CD4-positive, alpha-beta T cell treated with Interleukin-2 at 100 ng/mL for 4 hours (primary cell): ENCODE measurements around the gene RTN4IP1.

Source experiments
- DNase-seq: peaks from one replicate; pipeline ENCODE4 v3.0.0-alpha.2; 2020; ENCODE audit warnings: low spot score

The RTN4IP1 gene, protein sequence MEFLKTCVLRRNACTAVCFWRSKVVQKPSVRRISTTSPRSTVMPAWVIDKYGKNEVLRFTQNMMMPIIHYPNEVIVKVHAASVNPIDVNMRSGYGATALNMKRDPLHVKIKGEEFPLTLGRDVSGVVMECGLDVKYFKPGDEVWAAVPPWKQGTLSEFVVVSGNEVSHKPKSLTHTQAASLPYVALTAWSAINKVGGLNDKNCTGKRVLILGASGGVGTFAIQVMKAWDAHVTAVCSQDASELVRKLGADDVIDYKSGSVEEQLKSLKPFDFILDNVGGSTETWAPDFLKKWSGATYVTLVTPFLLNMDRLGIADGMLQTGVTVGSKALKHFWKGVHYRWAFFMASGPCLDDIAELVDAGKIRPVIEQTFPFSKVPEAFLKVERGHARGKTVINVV

DNA sequence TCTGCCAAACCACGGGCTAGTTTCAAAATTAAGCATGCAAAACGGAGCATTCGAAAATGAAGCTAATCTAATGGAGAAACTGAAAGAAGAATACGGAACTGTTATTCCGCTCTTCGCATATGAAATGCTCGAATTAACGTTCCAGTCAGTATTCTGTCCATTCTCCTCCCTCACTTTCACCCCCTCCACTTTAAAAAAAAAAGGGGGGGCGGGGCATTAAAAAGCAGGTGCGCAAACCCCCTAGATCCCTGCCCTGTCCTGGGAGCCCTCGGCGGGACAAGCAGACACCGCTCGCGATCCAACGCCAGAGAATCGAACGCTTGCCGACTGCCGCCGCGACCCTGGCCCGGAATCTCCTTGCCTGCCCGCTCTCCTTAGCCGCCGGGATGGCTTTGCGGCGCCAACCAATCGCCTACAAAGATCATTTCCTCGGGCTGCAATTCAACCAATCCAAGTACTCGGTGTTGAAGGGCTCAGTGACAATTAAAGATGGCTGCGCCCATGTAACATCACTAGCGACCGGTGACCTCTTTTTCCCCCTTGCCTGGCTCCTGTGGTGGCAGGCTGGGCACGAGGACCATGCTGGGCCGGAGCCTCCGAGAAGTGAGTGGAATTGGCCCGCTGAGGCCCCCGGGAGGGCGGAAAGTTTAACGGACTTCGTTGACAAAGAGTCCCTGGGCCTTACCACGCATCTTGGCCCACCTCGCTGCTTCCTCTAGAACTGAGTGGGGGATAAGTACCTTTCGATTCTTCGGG is at the start of gene RTN4IP1, which contains the start of gene QRSL1:
TSS of gene RTN4IP1 (minus strand) at position 396 of the 756 bp plus-strand sequence. CDS start 477 bp downstream, outside the sequence.
TSS of gene QRSL1 (plus strand) at position 476 of the 756 bp plus-strand sequence. CDS start at position 580, 104 bp downstream.
- peak; percentile 95 for DNase-seq

DNA sequence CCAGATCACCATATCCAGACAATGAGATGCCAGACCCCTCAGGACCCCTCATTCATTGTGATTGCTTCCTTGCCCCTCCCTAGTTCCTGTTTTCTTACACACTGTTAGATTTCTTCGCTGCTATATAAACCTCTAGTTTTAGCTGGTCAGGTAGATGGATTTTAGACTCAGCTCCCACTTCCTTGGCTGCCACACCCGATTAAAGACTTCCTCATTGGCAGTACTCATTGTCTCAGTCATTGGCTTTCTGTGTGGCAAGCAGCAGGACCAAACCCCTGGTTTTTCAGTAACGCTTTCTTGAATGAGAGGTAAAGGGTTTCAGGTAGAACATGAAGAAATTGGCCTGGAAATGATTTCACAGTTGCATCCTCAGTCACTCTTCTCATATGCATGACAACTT is 48.0 kb upstream of the RTN4IP1 start:
- DNase-seq, result no peak

DNA sequence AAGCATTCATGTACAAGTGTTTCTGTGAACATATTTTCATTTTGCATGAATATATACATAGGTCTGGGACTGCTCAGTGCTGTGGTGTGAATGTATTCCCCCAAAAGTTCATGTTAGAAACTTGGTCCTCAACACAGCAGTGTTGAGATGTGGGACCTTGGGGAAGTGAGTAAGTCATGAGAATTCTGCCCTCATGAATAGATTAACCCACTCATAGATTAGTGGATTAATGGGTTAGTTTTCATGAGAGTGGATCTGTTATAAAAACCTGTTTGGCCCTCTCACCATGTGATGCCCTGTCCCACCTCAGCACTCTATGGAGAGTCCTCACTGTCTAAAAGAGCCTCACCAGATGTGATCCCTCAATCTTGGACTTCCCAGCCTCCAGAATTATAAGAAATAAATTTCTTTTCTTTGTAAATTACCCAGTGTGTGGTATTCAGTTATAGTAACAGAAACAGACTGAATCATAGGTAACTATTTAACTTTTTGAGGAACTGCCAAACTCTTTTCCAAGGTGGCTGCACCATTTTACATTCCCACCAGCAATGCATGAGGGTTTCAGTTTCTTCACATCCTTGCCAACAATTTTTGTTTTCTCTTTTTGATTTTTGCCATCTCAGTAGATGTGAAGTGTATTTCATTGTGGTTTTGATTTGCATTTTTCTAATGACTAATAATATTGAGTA is 45.4 kb upstream of the RTN4IP1 start:
- no peak for DNase-seq

DNA sequence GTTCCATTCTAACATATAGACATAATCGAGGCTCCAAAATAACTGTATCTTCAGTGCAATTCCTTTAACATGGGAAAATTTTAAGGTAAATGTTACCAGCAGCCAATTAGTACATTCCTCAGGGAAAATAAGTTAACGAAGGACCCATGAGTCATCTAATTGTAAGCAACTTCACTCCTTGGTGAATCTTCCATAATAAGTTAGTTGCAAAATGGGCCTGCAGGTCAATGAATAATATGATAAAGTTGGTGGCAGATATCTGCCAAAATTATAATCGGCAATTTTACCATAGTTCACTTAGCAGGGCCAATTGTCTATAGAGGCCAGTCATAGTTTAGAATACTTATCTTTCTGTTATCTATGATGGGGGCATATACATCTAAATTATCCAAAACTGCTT is 42.4 kb upstream of the RTN4IP1 start:
- DNase-seq, result no peak

DNA sequence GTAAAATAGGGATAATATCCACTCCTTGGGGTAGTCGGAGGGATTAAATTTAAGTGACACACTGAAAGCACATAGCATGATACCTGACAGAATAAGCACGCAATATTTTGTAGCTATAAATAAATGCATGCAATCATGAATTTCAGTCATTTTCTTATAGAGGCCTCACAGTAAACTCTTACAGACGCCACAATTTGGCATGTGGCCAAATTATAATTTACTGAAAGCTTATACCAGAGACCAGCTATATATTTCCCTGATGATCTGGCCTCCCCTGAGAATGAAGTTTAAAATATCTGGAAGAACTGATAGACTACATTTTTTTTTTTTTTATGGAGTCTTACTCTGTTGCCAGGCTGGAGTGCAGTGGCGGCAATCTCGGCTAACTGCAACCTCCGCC is 40.9 kb upstream of the RTN4IP1 start:
- DNase-seq, result no peak

DNA sequence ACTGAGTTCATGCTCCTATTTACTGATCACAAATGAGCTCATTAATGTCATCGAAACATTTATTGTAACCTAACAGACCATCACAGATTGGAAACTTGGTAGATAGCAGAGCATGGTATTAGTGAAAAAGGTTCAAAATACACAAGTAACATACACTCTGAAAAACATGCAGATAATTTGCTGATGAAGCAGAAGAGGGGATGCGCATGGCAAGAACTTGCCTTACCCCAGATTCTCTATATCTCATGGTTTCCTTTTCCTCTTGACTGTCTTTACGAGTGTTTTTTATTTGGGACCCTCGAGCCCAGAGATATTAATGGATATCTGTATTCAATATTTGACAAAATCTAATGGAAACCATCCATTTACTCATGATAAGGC is 37.7 kb upstream of the RTN4IP1 start:
- no peak for DNase-seq

DNA sequence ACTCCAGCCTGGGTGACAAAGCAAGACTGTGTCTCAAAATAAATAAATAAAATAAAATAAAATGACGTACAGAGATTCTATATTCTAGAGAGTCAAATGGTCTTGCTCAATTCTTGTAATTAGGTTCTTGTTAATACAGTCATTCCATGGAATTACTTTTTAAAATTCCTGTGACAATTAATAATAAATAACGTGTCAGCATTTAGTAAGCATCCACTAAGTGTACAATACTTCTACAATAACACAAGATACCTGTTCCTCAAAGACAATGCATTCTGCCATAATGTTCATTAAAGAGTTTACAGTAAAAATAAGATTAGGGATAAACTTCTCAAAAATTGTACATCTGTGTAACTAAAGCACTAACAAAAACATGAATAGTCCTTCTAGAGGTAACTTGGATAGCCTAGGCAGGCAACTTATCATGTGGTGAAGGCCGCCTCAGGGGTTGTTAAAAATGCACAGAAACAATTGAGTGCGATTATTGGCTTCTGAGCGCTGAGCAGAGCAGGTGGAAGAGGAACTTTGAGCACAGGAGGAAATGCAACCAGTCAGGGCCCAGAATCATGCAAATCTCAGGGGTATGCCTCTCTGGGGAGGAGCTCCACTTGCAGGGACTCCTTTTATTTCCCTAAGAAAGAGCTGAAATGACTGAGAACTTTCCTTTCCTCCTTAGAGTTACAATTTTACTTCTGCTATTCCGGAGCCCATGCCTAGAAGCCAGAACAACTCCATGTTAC is 37.2 kb upstream of the RTN4IP1 start:
- DNase-seq, result no peak

DNA sequence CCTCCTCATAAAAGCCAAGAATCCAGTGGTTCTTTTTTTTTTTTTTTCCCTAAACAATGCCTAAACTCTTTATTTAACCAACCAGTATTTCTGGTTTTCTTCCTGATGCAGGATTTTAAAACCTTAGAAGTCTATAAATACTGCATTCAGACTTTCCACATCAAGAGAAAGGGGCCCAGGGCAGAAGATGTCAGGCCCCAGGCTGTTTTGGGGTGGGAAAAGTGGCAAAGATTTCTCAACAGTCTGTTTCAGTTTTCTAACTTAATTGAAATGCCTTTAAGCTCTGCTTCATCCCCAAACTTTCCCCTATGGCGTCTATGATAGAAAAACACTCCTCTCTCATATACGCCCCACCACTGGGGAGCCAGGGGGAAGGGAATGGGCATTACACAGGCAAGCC is 33.2 kb upstream of the RTN4IP1 start:
- no peak for DNase-seq

DNA sequence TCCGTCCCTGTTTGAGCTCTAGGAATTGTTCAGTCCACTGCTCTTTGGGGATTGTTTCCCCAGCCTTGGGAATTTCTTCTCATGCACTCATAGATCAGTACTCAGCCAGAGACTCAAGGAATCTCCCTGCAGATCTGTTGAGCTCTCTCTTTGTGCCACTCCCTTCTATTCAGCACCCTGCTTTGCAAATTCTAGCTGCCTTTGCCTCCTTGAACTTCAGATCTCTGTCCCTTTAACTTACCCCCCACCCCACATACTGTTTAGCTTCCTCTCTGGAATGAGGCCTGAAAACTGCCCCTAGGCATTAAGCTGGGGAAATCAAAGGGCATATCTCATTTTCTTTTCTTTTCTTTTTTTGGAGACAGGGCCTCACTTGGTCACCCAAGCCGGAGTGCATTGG is 30.6 kb upstream of the RTN4IP1 start:
- DNase-seq, result no peak

DNA sequence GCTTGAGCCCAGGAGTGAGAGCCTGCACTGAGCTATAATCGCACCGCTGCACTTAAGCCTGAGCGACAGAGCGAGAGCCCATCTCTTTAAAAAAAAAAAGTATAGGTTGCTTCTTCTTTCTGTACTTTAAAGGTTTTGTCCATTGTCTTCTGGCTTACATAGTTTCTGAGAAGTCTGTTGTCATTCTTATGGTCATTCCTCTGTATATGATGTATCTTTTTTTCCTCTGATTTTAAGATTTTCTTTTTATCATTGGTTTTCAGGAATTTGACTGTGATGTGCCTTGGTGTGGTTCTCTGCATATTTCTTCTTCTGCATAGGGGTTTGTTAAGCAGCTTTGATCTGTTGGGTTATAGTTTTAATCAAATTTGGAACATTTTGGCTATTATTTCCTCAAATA is 29.2 kb upstream of the RTN4IP1 start:
- no peak for DNase-seq

DNA sequence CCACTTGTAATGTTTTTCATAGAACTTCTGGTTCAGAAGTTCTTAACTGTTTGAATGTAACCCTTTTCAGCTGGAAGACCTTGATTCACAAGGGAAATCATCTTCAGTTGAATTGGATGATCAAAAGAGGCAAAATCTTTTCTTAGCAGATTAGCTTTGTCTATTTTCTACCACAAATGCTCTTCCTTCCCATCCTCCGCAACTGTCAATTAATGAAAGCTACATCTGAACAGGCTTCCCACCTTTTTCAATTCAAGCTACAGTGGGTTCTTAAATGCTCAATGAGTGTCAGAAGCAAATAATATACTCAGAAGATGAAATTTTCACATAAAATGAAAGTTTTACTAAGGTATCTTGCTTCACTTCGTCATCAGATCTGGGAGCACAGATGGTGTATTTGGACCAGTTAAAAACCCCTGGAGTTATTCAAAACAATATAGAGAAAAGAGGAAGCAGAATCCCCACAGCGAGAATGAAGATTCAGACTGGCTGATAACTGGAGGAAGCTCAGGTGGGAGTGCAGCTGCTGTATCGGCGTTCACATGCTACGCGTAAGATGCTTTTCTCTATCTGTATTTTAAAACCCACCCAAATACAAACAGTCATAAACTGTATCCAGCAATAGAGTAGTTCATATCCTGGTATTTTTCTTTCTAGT is 19.5 kb upstream of the RTN4IP1 start:
- DNase-seq, result no peak

DNA sequence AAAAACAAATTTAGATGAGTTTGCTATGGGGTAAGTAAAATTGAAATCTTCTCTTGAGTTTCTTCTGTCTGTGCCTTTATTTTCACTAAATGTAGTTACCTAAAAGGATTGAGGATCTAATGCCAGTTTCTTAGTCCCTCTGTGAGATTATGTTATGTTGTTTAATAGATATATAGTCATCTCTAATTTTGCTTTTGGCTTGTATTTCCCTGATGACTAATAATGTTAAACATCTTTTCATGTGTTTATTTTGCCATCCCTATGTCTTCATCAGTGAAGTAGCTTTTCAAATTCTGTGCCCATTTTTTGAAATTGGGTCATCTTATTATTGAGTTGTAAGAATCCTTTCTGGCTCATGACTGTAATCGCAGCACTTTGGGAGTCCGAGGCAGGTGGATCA is 13.8 kb upstream of the RTN4IP1 start:
- no peak for DNase-seq

DNA sequence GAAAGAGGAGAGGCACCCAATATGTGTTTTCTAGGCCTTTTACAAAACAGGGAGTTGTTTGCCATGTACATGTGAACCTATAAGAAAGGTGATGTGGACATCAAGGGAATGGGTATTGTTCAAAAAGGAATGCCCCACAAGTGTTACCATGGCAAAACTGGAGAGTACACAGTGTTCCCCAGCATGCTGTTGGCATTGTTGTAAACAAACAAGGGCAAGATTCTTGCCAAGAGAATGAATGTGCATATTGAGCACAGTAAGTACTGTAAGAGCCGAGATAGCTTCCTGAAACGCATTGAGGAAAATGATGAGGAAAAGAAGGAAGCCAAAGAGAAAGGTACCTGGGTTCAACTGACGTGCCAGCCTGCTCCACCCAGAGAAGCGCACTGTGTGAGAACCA is 13.2 kb upstream of the RTN4IP1 start:
- no peak for DNase-seq

DNA sequence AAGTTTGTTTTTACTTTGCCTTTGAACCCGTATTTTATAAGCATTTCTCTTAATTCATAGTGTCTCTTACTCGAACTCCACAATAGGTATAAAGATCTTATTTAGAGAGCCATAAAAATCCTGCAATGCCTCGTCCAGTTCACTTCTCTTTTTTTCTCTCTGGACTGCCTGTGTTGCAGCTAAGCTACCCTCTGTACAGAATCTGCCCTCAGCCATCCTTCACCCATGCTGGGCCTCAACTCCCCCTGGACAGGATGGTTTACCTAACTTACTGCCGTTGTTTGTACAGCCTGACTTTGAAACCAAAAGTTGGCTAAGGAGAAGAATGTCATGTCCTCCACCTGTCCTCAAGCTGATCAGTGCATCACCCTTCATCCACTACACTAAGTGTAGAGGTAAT is 10.5 kb upstream of the RTN4IP1 start:
- no peak for DNase-seq

DNA sequence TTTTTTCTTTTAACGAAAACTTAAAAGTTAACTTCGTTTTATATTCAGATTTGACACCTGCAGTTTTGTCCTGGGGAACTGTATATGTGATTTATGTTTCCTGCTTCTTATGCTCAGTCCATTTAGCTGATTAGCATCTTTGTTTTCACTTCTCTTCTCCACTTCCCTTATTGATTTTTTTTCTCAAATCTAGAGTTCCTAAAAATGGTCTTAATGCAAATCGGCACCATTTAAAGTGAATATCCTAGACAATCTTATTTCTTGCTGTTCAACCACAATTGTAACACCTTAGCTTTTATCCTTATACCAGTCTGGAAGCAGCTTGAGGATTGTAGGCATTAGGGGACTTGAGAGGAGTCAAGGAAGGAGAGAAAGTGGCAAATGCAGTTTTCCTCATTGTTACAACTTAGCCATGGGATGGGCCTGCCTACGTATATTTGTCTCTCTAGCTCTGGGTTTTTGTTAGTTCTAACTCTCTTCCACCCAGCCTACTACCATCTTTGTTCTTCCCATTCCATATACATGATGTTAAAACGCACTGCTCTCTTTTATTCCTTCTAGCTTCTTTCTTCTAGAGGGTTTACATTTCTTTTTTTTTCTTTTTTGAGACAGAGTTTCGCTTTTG is 8.5 kb upstream of the RTN4IP1 start:
- DNase-seq, result no peak

DNA sequence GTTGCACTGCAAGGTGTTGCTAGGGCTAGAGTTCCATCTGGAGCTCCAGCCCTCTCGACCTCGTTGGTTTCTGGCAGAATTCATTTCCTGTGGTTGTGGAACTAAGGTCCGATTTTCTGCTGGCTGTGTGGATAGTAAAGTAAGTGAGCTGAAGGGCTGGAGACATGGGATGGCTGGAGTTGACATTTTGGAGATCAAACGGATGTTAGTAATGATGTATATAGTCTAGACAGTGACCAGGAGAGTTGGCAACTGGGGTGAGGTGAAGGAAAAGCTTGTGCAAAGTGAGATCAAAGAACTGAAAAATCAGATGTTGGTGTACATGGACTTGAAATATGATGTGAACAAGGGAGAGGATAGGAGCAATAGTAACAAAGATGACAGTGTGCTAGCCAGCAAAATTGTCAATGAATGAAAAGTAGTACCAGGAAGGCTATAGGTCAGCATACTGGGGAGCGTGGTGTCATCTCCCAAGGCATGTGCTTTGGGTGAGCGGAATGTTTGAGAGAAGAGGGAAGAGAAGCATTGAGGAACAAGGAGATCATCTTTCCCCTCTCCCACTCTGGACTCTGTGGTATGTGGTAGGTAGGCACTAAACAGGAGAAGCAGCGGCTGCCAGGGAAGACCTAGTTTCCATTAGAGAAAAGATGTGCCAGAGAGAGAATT is 7.9 kb upstream of the RTN4IP1 start:
- DNase-seq, result no peak

DNA sequence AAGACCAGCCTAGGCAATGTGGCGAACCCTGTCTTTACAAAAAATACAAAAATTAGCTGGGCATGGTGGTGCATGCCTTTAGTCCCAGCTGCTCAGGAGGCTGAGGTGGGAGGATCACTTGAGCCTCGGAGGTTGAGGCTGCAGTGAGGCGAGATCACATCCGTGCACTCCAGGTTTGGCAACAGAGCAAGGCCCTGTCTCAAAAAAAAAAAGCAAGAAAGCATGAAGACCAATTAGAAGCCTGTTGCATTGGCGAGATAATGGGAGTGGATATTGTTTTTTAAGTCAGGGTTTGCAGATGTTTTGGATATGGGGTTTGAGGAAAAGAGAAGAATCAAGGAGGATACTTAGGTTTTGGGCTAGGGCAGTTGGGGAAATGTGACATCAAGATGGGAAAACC is 5.3 kb upstream of the RTN4IP1 start:
- no peak for DNase-seq

DNA sequence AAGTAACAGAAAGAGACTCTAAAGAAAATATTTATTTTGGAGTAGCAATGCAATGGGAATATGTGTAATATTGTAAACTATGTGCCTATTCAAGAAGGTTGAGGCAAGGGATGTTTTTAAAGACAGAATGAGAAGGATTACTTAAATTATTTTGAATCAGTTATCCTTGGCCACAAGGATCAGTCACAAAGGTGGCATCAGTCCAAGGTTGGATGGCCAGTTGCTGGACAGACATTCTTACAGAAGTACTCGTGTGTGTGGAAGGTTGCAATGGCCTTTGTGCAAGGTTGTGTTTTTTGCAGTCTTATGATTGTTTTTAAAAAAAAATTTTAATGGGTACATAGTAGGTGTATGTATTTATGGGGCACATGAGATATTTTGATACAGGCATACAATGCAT is 2.0 kb upstream of the RTN4IP1 start:
- DNase-seq, result no peak

DNA sequence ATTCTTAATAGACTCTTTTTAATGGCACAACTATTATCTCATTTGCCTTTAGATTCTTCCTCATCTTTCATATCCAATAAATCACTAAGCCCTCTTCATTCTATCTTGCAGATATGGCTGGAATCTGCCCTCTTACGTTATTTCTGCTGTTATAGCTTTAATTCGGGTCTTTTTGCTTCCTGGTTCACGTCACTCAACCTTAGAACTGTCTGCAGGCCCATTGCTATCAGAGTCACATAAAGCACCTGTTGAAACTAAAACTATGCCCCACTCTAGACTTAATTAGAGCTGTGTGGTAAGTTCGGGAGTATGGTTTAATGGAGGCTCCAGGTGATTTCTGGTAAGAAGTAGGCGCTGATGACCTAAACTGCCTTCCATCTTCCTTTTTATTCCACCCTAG is 1.1 kb upstream of the RTN4IP1 start:
- no peak for DNase-seq

DNA sequence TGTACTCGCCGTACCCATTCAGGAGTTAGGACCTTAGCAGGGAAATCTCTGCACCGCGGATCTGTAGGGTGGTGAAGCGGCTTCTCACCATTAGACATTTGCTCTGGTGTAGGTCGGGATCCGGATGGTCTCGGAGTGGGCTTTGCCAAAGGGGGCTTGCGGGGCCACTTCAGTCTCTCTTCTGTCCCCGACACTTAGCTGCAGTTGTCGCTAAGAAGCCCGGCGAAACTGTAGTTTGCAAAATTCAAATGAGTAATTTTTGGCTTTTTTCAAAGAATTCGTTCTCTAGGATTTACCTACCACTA is 513 bp upstream of the RTN4IP1 start:
- no peak for DNase-seq

DNA sequence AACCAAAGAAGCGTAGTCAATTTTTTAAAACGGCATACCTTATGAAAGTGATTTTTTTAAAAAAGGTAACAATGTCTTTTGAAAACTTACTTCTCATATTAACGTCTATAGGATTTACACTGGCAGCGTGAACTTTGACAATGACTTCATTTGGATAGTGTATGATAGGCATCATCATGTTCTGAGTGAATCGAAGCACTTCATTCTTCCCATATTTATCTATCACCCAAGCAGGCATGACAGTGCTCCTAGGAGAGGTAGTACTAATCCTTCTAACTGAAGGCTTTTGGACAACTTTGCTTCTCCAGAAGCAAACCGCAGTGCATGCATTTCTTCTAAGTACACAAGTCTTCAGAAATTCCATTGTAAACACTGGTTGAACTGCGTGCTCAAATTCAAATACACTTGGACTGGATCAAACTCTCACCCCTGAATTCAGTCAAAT is 618 bp downstream of the RTN4IP1 start:
- DNase-seq, result peak; percentile 2
